K562 (cell line): Measurements from ENCODE around the gene FEM1B. TPM values are rescaled to one million over a fixed set of nuclear protein-coding genes. Genes with fewer than 3 reads are reported as not detected.

Experiments used
- ATF2 ChIP-seq: sonication (generic); formaldehyde crosslinking; IDR thresholded peaks from 2 replicates; pipeline ENCODE4 v1.8.1; 2022; ENCODE audit warnings: missing genetic modification reagents
- BHLHE40 ChIP-seq: IDR thresholded peaks from 2 replicates; pipeline ENCODE4 v1.6.1; 2011; ENCODE audit warnings: low read length, improper control_type of control experiment
- BRF2 ChIP-seq: IDR thresholded peaks from 3 replicates; pipeline ENCODE4 v1.6.1; 2011; ENCODE audit warnings: borderline replicate concordance, mild to moderate bottlenecking; ENCODE audit not compliant: insufficient read length, insufficient read depth
- KDM4B ChIP-seq, 2 experiments: fragments of 450-650 bp in 1 of 2; sonication (generic) in 1 of 2; IDR thresholded peaks; 2 replicates each; pipeline ENCODE4 v1.6.1; 2016 to 2017; ENCODE audit warnings: borderline replicate concordance in 2 of 2, antibody characterized with exemption in 1 of 2, low read depth in 1 of 2, mild to moderate bottlenecking in 1 of 2
- KHSRP ChIP-seq: fragments of 450-650 bp; IDR thresholded peaks from 2 replicates; pipeline ENCODE4 v1.6.1; 2017
- KLF1 ChIP-seq: fragments of 450-650 bp; IDR thresholded peaks from 2 replicates; pipeline ENCODE4 v1.6.1; 2016; ENCODE audit warnings: missing genetic modification characterization, missing compliant biosample characterization
- MAZ ChIP-seq, 2 experiments: fragments of 450-650 bp in 1 of 2; sonication (generic) in 1 of 2; formaldehyde crosslinking; IDR thresholded peaks in 1 of 2; conservative IDR thresholded peaks in 1 of 2; 2 replicates each; pipeline versions ENCODE4 v1.4.0 to v1.5.0; 2020; ENCODE audit warnings: mild to moderate bottlenecking in 1 of 2, missing genetic modification reagents in 1 of 2
- NR2F6 ChIP-seq: fragments of 450-650 bp; formaldehyde crosslinking; IDR thresholded peaks from 2 replicates; pipeline ENCODE4 v1.4.0; 2020; ENCODE audit warnings: mild to moderate bottlenecking
- RFX1 ChIP-seq: fragments of 450-650 bp; IDR thresholded peaks from 2 replicates; pipeline ENCODE4 v1.6.1; 2016; ENCODE audit warnings: mild to moderate bottlenecking, moderate library complexity
- SIX5 ChIP-seq, 2 experiments: IDR thresholded peaks; 2 replicates each; pipeline ENCODE4 v1.6.1; 2011; ENCODE audit warnings: low read length in 2 of 2, borderline replicate concordance in 1 of 2, low read depth in 1 of 2, mild to moderate bottlenecking in 1 of 2, moderate library complexity in 1 of 2; ENCODE audit not compliant: insufficient read depth in 1 of 2
- SNIP1 ChIP-seq: fragments of 450-650 bp; IDR thresholded peaks from 2 replicates; pipeline ENCODE4 v1.7.1; 2017; ENCODE audit warnings: low read depth, mild to moderate bottlenecking
- XRCC5 ChIP-seq: fragments of 200-400 bp; formaldehyde crosslinking; IDR thresholded peaks from 2 replicates; pipeline ENCODE4 v1.6.1; 2017; ENCODE audit warnings: low read depth, mild to moderate bottlenecking, low read length
- ZNF184 ChIP-seq: sonication (generic); formaldehyde crosslinking; IDR thresholded peaks from 2 replicates; pipeline ENCODE4 v1.5.0; 2020; ENCODE audit warnings: missing genetic modification reagents
- ZNF274 ChIP-seq: IDR thresholded peaks from 2 replicates; pipeline ENCODE4 v1.6.1; 2011; ENCODE audit warnings: low read depth, mild to moderate bottlenecking, low read length, moderate library complexity, borderline replicate concordance
- polyA plus RNA-seq, 8 experiments: library from polyadenylated mRNA; depleted of rRNA in 4 of 8; stranded (reverse) in 5 of 8; unstranded in 3 of 8; fragments of >200 nt; fragmentation: Nextera tagmentation in 2 of 8; fragmentation: Illumina TruSeq in 1 of 8; extraction: Ambion mirVana in 2 of 8; extraction: Trizol in 1 of 8; gene quantifications; 2 replicates each; pipeline versions ENCODE4 v1.2.1 to v1.2.3, GENCODE V29; 2011 to 2014; ENCODE audit warnings: inconsistent platforms in 1 of 8, missing spikeins in 1 of 8
- total RNA-seq, 7 experiments: library from RNA; depleted of rRNA in 6 of 7; stranded (reverse); fragments of >200 nt in 6 of 7; fragmentation: Illumina TruSeq in 2 of 7; extraction: Trizol in 2 of 7; gene quantifications; 2 replicates each; pipeline versions ENCODE4 v1.2.1 to v1.2.3, GENCODE V29; 2011 to 2021; ENCODE audit warnings: low replicate concordance in 1 of 7
- TF ChIP-seq, protein P1 (sequence below): fragments of 250-450 bp; sonication (Bioruptor Pico); IDR thresholded peaks from 2 replicates; pipeline ENCODE4 v1.4.0; 2020; ENCODE audit warnings: mild to moderate bottlenecking, moderate library complexity
- TF ChIP-seq, protein P2 (sequence below): sonication (generic); formaldehyde crosslinking; IDR thresholded peaks from 2 replicates; pipeline ENCODE4 v1.8.0; 2022; ENCODE audit warnings: mild to moderate bottlenecking, missing genetic modification reagents
- TF ChIP-seq, protein P3 (sequence below): fragments of 450-650 bp; formaldehyde crosslinking; IDR thresholded peaks from 2 replicates; pipeline ENCODE4 v1.4.0; 2020; ENCODE audit warnings: mild to moderate bottlenecking, moderate library complexity

Gene FEM1B
- total and polyA plus RNA-seq, 9 of the 15 experiments (the other 6 are each of a cell fraction or from before 2014, with no cell fraction given): 5.9 to 61.6 (median 20.1) TPM

DNA sequence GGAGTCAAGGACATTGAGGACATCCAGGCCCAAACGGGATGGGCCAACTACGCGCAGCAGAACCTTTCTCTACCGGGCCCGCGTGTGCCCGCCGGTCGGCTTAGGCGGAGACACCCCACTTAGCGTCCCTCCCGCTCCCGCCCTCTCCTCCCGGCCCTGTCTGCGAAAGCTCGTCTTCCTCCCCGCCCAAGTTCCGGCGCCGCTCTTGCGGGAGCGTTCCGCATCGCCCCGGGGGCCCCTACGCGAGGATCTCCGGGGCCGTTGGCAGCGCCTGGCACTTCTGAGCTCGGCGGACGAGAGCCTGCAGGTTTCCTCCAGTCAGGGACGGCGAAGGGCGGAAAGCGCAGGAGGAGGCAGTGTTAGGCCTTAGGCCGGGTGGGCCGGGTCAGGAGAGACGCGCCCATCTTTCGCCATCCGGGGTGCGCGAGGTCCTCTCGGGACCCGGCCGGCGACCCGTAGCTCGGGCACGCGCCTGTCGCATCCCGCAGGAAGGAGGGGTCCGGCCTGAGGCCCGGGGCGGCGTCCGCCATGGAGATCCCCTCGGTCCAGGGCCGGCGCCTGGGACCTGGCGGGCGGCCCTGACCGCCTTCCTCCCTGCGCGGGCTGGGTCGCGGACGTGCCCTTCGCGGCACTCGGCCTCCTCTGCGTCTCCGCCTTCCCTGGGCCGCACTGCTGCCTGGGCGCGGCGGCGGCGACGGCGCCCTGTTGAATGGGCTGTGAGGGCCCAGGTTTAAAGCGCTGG lies at the start of gene FEM1B (continued):
- TF ChIP-seq ZNF274: no peak; the same call in 1 of the 2 replicates
- TF ChIP-seq KLF1 (tag): peak; percentile 56; the same call in 1 of the 2 replicates
- TF ChIP-seq, protein P1, sequence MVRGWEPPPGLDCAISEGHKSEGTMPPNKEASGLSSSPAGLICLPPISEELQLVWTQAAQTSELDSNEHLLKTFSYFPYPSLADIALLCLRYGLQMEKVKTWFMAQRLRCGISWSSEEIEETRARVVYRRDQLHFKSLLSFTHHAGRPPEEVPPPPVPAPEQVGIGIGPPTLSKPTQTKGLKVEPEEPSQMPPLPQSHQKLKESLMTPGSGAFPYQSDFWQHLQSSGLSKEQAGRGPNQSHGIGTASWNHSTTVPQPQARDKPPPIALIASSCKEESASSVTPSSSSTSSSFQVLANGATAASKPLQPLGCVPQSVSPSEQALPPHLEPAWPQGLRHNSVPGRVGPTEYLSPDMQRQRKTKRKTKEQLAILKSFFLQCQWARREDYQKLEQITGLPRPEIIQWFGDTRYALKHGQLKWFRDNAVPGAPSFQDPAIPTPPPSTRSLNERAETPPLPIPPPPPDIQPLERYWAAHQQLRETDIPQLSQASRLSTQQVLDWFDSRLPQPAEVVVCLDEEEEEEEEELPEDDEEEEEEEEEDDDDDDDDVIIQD (CRISPR knock-in tag): no peak
- no peak for TF ChIP-seq SNIP1
- TF ChIP-seq, protein P2, sequence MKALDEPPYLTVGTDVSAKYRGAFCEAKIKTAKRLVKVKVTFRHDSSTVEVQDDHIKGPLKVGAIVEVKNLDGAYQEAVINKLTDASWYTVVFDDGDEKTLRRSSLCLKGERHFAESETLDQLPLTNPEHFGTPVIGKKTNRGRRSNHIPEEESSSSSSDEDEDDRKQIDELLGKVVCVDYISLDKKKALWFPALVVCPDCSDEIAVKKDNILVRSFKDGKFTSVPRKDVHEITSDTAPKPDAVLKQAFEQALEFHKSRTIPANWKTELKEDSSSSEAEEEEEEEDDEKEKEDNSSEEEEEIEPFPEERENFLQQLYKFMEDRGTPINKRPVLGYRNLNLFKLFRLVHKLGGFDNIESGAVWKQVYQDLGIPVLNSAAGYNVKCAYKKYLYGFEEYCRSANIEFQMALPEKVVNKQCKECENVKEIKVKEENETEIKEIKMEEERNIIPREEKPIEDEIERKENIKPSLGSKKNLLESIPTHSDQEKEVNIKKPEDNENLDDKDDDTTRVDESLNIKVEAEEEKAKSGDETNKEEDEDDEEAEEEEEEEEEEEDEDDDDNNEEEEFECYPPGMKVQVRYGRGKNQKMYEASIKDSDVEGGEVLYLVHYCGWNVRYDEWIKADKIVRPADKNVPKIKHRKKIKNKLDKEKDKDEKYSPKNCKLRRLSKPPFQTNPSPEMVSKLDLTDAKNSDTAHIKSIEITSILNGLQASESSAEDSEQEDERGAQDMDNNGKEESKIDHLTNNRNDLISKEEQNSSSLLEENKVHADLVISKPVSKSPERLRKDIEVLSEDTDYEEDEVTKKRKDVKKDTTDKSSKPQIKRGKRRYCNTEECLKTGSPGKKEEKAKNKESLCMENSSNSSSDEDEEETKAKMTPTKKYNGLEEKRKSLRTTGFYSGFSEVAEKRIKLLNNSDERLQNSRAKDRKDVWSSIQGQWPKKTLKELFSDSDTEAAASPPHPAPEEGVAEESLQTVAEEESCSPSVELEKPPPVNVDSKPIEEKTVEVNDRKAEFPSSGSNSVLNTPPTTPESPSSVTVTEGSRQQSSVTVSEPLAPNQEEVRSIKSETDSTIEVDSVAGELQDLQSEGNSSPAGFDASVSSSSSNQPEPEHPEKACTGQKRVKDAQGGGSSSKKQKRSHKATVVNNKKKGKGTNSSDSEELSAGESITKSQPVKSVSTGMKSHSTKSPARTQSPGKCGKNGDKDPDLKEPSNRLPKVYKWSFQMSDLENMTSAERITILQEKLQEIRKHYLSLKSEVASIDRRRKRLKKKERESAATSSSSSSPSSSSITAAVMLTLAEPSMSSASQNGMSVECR: peak; percentile 76; the same call in 1 of the 2 replicates
- TF ChIP-seq XRCC5: peak; percentile 96
- TF ChIP-seq KDM4B (IDR thresholded peaks at IDR 0.05; ENCODE audit: borderline replicate concordance in 2 of 2, low read depth in 1 of 2): no peak
- TF ChIP-seq BHLHE40: no peak
- TF ChIP-seq RFX1: no peak
- TF ChIP-seq KHSRP: no peak
- TF ChIP-seq BRF2: no peak
- TF ChIP-seq, protein P3, sequence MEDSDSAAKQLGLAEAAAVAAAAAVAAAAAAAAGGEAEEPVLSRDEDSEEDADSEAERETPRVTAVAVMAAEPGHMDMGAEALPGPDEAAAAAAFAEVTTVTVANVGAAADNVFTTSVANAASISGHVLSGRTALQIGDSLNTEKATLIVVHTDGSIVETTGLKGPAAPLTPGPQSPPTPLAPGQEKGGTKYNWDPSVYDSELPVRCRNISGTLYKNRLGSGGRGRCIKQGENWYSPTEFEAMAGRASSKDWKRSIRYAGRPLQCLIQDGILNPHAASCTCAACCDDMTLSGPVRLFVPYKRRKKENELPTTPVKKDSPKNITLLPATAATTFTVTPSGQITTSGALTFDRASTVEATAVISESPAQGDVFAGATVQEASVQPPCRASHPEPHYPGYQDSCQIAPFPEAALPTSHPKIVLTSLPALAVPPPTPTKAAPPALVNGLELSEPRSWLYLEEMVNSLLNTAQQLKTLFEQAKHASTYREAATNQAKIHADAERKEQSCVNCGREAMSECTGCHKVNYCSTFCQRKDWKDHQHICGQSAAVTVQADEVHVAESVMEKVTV (CRISPR knock-in tag): no peak
- no peak for TF ChIP-seq ZNF184 (CRISPR knock-in tag)
- TF ChIP-seq ATF2 (CRISPR knock-in tag): 0 out of 2 replicates have a peak, but pooled peaks have one; percentile 17
- peak; percentile 29 to 34; a peak in 2 of 4 replicates for TF ChIP-seq SIX5 (IDR thresholded peaks at IDR 0.05; ENCODE audit: borderline replicate concordance in 1 of 2, insufficient read depth in 1 of 2, low read depth in 1 of 2, low read length in 2 of 2)
- TF ChIP-seq MAZ (CRISPR knock-in tag; conservative IDR thresholded peaks at IDR 0.05 in 1 of 2, IDR thresholded peaks at IDR 0.05 in 1 of 2): peak; percentile 94 to 96
- no peak for TF ChIP-seq NR2F6 (CRISPR knock-in tag)
